GM19467 (cell line): ENCODE results near the gene APLP1.
"Not testable (repeated sequence)": the region's sequence is repeated elsewhere in the genome, so short reads cannot be mapped to it uniquely, and the experiment has no call there.

ENCODE experiments used
- ATAC-seq: cut with Tn5 transposase; IDR thresholded peaks from one replicate; pipeline ENCODE4 v1.9.1; 2021; ENCODE audit warnings: mild to moderate bottlenecking, moderate library complexity; ENCODE audit not compliant: unreplicated experiment

APLP1 gene

DNA sequence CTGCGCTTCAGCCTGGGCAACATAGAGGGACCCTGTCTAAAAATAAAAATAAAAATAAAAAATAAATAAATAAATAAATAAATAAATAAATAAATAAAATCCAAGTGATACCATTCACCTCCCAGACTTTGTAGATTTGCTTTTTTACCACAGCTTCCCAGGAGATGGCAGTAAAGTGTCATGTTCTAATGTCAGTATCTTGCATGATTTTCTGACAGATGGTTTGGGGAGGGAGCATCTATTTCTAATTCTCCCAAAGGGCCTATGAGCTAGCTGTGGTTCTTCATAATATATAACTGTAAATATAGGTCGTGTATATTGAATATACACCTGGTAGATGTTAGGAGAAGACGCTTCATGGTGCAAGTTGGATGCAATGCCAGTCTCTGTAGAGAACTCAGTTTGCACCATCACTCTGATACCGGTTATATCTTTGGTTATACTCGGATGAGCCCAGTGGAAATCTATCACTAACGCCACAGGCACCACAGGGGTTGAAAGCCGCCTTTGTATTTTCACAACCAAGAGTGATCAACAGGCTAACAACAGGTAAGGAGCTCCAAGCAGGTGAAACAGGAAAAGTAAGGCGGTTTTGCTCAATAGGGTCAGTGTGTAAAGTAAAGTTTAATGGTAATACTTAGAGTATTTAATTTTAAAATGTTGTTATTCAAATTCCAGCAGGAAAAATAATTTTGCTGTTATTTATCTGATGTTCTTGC is 13.9 kb downstream of the APLP1 start:
- ATAC-seq: no peak

DNA sequence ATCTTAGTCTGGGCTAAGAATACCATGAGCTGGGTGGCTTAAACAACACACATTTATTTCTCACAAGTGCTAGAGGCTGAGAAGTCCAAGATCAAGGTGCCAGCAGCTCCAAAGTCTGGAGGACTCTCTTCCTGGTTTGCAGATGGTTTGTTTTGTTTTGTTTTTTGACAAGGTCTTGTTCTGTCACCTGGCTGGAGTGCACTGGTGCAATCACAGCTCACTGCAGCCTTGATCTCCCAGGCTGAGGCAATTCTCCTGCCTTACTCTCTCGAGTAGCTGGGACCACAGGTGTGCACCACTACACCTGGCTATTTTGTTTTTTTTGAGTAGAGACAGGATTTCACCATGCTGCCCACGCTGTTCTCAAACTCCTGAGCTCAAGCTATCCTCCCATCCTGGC is 15.5 kb downstream of the APLP1 start:
- ATAC-seq: no peak

DNA sequence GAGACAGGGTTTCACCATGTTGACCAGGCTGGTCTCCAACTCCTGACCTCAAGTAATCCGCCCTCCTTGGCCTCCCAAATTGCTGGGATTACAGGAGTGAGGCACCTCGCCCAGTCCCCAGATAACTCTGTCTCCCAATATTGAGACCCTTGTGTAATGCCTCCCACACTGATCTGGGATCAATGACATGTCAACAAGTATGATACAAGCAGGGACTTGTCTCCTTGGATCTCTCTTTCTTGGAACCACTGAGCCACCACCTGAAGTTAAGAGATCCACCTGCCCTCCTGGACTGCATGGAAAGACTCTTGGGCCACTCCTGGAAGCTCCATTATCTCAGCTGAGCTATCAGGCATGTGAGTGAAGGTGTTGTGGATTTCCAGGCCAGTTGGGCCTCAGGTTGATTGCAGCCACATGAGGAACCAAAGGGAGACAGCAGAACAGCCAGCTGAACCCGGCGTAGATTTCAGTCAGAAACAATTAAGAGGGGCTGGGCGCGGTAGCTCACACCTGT is 16.9 kb downstream of the APLP1 start:
- ATAC-seq: no peak

DNA sequence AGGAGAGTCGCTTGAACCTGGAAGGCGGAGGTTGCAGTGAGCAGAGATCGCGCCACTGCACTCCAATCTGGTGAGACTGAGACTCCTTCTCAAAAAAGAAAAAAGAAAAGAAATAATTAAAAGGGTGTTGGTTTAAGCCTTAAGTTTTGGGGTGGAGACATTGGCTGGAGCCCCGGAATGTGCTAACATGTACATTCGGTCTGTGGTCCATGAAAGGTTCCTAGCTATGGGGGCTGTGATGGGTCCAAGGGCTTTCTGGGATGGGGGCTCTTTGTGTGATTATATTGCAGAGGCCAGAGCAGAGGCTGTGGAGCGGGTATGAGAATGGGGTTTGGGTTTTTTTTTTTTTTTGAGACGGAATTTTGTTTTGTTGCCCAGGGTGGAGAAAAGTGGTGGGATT is 17.5 kb downstream of the APLP1 start:
- ATAC-seq: no peak

DNA sequence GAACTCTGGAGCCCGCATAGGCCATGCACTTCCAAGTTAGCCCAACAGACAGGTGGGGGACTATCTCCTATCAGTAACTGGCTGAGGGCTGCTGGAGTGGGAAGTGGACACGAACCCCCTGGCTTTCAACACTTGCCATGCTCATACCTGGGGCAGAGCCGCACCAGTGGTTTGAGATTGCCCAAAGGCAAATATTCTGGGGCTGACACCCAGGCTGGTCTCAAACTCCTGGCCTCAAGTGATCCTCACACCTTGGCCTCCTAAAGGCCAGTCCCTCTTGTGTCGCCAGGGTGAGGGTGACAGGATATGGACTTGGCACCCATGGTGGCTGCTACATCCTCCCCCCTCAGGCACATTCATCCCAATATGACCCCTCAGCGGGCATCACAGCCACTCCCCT is 18.8 kb downstream of the APLP1 start:
- no peak for ATAC-seq

DNA sequence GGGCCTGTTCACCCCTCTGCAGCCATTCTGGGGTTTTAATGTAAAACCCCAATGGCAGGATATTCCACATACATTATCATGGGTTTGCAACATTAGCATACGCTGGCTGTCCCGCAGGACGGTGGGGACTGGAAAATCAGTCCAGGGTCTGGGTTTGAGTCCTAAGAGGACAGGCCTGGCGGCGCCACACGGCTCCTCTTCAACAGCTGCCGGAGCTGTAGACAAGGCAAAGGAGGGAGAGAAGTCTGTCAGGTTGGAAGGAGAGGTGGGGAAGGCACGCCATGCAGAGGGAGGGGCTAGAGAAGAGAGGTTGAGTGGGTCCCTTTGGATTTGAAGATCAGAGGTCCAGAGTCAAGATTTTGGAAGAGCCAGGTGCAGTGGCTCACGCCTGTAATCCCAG is 20.0 kb downstream of the APLP1 start:
- no peak for ATAC-seq

DNA sequence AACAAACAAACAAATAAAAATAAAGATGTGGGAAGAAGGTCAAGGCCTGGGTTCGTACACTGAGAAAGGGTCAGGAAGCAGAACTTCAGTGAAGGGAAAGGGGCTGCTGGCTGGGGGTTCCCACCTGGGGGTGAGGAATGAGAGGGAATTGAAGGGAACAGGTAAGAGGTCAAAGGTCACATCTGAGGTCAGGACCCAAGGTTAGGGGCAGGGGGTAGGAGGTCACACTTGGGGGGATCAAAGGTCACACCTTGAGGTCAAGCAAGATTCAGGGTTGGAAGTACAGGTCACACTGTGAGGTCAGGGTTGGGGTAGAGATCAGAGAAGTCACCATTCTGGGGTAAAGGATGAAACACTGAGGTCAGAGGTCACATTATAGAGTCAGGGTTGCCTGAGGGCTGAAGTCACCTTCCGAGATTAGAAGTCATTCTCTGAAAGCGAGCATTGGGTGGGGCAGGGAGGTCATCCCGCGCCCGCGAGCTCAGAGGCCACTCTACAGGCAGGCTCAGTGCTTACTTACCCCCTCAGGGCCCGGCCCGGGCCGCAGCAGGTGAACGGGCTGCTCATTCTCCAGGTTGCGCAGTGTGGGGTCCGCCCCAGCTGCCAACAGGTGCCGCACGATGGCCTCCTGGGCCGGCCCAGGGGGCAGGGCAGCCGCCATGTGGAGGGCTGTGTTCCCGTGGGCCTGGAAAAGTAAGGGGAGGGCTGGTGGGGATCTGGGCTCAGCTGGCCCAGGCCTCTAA is 21.2 kb downstream of the APLP1 start:
- ATAC-seq: no peak

DNA sequence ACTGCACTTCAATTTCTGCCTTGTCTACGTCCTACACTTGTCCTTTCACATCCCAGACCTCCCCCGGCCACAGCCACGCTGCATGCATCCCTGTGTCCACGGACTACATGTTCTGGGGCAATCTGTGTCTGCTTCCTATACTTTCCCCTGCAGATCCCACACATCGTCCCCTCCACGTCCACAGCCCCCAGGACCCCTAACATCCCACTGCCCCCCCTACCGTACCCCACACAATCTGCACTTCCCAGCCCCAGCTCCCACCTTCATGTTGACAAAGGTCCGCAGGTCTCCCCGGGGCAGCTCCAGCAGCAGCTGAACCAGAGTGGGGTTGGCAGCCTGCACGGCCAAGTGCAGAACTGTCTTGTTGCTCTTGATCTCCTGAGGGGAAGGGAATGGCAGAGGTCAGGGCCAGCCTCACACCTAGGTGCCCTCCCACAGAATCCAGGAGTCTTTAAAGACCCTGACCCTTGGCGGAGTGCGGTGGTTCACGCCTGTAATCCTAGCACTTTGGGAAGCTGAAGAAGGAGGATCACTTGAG is 21.8 kb downstream of the APLP1 start:
- ATAC-seq: no peak

DNA sequence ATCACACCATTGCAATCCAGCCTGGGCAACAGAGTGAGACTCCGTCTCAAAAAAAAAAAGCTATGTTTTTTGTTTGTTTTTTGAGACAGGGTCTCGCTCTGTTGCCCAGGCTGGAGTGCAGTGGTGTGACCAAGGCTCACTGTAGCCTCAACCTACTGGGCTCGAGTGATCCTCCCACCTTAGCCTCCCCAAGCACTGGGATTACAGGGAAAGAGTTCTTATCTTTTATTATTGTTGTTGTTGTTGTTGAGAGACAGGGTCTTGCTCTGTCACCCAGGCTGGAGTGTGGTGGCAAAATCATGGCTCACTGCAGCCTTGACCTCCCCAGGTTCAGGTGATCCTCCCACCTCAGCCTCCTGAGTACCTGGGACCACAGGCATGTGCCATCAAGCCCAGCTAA is 23.4 kb downstream of the APLP1 start:
- ATAC-seq: not testable (repeated sequence)

DNA sequence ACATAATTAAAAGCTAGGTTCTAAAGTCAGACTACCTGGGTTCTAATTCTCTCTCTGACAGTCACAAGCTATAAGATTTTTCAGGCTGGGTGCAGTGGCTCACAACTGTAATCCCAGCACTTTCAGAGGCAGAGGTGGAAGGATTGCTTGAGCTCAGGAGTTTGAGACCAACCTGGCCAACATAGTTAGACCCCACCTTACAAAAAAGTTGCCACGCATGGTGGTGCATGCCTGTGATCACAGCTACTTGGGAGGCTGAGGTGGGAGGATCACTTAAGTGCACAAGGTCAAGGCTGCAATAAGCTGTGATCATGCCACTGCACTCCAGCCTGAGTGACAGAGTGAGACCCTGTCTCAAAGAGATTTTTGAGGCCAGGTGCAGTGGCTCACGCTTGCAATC is 26.0 kb downstream of the APLP1 start:
- no peak for ATAC-seq

DNA sequence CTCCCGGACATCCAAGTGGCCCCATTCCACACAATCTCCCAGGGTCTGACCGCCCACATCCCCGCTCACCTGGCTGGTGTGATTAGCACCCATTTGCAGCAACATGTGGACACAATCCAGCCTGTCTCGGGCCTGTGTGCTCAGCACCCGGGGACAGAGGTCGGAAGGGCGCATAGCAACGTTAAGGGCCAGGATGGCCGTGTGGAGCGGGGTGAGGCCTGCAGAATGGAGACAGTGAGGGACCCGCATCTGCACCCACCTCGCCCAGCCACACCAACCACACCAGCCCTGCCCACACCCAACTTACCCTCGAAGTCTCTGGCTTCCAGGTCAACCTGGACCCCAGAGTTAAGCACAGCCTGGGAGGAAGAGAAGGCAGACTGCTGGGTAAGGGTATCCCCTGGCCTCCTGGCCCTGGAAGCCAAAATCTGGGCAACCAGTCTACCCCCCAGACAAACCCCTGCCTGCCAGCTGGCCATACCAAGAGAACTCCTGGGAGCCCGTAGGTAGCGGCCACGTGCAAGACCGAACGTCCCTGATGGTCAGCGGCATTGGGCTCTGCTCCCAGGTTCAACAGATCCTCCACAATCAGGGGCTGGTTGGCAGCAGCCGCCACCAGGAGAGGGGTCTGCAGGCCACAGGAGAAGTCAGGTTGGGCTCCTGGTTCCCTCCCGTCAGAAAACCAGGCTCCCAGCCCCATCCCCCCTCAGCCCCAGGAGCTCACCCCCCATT is 27.7 kb downstream of the APLP1 start:
- no peak for ATAC-seq

DNA sequence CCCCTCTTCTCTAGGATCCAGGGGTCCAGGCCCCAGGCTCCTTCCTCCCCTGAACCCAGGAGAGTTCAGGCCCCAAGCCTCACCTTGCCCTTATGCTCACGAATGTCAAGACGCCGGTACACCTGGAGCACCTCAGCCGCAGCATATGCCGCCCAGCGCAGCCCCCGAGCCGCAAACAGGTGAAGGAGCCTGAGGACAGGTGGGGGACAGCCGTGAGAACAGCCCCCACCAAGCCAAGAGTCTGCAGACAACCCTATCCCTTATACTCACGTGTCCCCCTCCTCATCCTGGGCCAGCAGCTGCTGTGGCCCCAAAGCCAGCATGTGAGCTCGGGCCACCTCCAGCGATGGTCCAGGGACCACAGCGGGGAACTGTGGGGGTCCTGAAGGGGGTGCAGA is 28.3 kb downstream of the APLP1 start:
- ATAC-seq: no peak

DNA sequence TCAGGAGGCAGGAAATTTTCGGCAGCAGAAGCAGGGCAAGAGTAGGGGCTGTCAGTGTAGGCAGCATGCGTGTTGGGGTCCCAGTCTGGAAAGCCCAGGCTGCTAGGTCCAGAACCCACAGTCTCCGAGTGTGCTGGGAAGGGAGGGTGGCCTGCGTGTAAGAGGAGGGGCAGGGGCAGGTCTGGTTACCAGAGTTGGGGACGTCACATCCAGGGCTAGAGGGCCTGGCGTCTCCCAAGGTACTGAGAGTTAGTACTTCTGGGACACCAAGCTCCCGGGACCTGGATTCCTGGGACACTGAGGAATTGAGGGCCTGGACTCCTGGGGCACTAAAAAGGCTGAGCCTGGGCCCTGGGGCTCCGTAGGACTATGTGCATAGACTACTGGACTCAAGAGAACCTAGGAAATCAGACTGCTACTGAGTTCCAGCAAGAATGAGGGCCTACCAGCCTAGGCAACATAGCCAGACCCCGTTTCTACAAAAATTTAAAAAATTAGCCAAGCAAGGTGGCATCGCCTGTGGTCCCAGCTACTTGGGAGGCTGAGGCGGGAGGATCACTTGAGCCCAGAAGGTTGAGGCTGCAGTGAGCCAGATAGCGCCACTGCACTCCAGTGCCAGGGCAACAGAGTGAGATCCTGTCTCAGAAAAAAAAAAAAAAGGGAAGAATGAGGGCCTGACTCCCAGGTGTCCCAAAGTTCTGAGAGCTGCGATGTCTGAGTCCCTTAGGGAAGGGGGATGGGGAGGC is 29.5 kb downstream of the APLP1 start:
- ATAC-seq: no peak

DNA sequence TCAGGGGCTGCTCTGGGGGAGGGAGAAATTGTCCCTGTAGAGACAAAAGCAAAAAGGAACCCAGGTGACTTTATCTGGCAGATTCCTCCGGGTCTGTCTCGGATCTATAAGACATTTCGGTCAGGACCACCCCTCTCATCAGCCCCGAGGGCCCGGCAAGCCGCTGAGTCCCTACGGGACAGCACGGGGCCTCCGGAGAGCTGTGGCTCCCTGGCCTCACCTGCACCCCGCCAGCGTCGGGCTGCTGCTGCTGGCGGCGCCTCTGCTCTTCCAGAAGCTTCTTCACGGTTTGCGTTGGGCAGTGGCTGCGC is 30.1 kb downstream of the APLP1 start:
- ATAC-seq: no peak

DNA sequence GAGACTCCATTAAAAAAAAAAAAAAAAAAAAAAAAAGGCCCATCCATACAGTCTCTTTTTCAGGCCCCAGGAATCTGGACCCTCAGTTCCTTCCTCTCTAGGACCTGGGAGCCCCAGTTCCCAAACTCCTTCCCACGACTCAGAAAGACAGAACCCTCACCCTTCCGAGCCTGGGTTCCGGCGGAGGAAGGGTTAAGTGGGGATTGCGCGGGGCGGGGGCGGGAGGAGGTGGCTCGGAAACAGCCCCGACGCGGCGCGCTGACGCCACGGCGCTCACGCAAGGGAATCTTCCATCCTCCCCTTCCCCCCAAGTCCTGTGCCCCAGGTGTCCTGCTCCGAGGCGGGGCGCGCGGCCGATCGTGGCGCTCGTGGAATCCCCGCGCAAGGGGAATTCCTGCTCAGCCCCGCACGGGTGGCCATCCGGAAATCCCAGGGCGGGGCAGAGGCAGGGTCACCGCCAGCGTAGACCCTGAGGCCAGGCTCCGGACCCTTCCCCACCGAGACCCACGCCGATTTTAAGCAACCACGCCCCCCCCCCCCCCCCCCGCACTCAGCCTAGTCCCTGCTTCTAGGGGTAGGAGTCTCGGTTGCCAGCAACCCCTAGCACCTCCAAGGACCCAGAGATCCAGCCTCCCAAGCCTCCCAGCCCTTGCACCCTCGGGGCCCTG is 31.3 kb downstream of the APLP1 start:
- peak; percentile 37 for ATAC-seq

DNA sequence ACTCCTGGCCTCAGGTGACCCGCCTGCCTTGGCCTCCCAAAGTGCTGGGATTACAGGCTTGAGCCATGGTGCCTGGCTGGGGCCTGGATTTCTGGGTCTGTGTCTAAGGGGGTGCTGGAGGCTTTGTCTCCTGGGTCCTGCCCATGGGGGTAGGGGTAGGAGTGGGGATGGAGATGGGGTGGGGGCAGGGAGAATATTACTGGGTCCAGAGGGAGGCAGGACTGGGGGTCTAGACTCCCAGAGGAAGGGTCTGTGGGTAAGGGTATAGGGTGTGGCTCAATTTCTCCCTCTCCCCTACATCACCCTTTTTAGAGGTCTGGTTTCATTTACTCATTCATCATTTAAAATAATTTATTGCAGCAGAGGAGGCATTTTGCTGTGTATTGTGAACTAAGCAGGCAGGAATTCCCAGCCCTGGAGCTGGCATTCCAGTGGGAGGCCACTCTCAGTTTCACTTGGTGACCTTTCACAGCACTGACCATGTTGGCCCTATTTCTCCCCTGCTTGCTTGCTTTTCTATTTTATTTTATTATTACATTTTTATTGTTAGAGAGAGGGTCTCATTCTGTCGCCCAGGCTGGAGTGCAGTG is 32.8 kb downstream of the APLP1 start:
- no peak for ATAC-seq

DNA sequence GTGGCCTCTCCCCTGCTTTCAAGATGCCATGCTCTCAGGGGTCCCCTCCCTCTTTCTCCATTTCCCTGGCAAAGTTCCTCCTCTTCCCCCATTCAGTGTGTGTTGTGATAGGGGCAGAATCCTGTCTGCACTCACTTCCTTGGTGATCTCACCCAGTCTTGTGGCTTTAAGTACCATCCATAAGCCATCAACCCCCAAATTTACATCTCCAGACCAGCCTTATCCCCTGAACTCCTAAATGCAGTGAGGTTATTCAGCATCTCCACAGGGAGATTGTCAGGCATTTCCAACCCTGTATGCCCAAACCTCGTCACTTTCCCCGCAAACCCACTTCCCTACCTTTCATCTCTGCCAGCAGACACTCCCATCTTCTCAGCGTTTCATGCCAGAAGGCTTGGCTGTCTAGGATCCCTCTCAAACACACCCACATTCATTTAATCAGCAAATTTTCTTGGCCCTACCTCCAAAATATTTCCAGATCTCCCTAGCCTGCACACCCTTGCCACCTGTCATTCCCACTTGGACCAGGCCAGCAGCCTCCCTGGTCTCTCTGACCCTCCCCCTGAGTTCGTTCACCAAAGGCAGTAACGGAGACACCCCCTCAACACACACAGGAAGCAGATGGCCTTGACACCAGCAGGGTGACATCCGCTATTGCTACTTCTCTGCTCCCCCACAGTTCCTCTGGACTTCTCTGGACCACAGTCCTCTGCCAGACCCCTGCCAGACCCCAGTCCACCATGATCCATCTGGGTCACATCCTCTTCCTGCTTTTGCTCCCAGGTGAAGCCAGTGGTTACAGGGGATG is 33.7 kb downstream of the APLP1 start, which contains the start of gene HCST:
HCST (plus strand) TSS at position 676 of the 808 bp plus-strand sequence; CDS start at position 741, 65 bp downstream.
- ATAC-seq: no peak

DNA sequence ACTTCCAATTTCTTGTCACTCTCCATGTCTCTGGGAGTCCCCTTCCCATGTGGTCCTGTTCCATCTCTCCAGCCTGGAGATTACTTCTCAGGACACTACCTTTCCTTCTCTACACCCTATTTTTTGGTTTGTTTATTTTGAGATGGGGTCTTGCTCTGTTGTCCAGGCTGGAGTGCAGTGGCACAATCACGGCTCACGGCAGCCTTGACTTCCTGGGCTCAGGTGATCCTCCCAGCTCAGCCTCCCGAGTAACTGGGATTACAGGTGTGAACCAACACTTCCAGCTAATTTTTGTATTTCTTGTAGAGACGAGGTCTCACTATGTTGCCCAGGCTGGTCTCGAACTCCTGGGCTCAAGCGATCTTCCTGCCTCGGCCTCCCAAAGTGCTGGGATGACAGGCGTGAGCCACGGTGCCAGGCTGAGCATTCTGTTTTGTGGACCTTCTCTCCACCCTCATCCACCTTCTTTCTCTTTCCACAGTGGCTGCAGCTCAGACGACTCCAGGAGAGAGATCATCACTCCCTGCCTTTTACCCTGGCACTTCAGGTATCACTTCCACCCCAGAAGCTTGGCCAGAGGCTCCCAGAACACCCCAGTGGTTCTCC is 34.6 kb downstream of the APLP1 start:
- ATAC-seq: no peak
